IPS-18c (cell line): Measurements from ENCODE around the gene NRDC.

Experiments
- H3K4me3 ChIP-seq: 2 replicates; pipeline ENCODE4 v1.7.0; 2013; ENCODE audit warnings: low read depth, mild to moderate bottlenecking, low read length, moderate library complexity; ENCODE audit not compliant: insufficient read depth
- H3K9me3 ChIP-seq: one replicate; pipeline ENCODE4 v1.6.1; 2013; ENCODE audit warnings: mild to moderate bottlenecking, low read length, moderate library complexity; ENCODE audit not compliant: control insufficient read depth, insufficient read depth

NRDC gene

DNA sequence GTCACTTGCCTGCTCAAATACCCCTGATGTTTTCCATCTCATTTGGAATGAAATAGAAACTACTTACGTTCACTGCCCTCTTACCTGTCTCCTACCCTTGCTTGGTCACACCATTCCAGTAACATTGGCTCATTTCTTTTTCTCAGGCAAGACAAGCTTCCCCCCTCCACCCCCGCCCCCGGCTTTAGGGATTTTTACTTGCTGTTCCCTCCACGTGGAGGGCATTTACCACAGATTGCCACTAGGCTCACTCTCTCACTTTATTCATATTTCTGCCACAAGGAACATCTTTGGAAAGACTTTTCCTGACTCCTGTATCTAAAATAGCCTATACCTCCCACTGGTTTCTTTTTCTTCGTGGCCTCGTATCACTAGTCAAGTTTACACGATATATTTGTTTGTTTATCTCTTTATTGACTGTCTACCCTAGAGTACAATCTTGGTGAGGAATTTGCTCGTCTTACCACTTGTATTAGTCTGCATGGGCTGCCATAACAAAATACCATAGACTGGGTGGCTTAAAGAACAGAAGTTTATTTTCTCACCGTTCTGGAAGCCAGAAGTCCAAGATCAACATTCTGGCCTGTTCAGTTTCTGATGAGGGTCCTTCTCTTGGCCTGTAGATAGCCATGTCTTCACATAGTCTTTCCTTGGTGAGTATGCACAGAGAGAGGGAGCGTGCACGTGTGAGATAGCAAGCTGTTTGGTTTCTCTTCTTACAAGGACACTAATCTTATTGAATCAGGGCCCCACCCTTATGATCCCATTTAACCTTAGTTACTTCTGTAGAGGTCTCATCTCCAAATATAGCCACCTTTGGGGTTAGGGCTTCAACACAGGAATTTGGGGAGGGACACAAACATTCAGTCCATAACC lies 126.2 kb downstream of the NRDC start:
- no peaks in the 10 kb centered on the region for H3K9me3 ChIP-seq
- H3K4me3 ChIP-seq, result no peak overlapping the region

DNA sequence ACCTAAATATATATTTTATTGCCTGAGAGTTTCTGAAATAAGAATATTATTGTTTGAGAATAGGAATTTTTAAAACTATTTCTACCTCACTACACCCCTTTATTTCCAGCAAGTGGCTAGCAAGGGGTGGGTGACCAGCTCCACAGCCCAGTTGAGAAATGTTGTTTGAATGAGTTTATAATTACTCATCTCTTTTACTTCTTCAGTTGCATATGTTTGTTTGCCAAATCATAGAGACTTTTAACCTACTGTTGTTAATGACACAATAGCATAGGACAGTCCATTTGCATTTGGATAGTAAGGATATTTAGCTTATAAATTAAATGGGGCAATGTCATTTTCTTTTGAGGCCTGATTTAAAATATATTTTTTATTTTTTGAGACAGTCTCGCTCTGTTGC lies 127.8 kb downstream of the NRDC start:
- no peak overlapping the region for H3K4me3 ChIP-seq
- H3K9me3 ChIP-seq, result no peaks in the 10 kb centered on the region

- Histone ChIP-seq H3K4me3 (no peak overlapping the region), H3K9me3 (no peaks in the 10 kb centered on the region)
Observed at GRCh38 chr1:51750218-51750617, 128.3 kb downstream of the NRDC start.

DNA sequence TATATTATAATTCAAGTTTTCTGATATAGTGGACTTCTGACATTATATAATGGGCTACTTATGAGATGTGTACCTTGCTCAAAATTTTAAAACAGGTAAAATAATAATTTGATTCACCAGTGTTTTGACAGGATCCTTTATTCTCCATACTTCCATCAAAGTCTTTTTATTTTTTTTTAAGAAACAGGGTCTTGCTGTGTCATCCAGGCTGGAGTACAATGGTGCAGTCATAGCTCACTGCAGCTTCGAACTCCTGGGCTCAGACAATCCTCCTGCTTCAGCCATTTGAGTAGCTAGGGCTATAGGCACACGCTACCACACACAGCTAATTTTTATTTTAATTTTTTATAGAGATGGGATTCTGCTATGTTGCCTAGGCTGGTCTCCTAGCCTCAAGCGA lies 129.4 kb downstream of the NRDC start:
- H3K9me3 ChIP-seq, result no peaks in the 10 kb centered on the region
- no peak overlapping the region for H3K4me3 ChIP-seq

DNA sequence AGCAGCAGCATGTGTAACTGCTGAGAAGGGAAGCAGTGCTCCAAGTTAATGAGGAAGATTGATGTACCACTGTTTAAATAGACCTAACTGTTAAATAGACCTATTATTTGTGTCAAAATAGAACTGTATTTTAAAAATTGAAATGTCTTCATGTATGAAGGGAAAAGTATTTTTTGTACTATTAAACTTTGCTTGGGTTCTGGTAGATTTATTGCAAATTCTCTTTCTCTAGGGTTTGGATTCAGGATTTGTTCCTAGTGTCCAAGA lies 133.3 kb downstream of the NRDC start:
- Histone ChIP-seq H3K4me3 (no peak overlapping the region), H3K9me3 (no peaks in the 10 kb centered on the region)

DNA sequence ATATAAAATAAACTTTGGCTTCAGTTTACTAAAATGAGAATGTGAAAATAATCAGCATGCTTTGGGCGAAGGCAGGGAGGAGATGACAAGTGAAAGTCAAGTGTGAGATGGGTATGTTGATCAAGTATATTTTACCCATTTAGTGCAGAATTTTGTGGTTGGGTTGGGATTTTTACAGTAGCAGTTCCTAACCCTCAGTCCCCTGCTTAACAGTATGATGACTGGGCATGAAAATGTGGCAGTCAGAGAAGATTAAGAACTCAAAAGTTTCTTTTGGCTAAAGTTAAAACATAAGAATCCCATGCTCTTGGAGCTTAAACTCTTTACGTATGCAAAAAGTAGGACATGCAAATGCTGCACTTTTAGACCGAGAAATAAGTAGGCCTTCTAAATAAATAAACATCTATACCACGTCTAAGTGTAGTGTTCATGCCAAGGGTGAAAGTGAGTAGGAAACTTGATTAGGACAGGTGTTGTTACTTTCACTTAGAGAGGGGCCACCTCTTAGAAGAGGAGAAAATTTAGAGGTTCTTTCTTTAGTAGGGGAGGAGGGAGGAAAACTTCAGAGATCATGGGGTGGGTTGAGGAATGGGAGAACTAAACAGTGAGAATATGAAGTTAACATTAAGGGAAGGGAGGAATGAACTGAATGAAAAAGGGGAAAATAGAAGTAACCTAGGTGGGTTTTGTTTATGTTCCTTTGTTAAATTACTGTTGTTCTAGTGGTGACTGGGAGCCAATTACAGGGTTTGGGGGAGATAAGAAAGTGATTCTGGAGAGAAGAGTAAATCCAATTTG lies 133.8 kb downstream of the NRDC start:
- H3K9me3 ChIP-seq, result no peaks in the 10 kb centered on the region
- H3K4me3 ChIP-seq, result no peak overlapping the region

DNA sequence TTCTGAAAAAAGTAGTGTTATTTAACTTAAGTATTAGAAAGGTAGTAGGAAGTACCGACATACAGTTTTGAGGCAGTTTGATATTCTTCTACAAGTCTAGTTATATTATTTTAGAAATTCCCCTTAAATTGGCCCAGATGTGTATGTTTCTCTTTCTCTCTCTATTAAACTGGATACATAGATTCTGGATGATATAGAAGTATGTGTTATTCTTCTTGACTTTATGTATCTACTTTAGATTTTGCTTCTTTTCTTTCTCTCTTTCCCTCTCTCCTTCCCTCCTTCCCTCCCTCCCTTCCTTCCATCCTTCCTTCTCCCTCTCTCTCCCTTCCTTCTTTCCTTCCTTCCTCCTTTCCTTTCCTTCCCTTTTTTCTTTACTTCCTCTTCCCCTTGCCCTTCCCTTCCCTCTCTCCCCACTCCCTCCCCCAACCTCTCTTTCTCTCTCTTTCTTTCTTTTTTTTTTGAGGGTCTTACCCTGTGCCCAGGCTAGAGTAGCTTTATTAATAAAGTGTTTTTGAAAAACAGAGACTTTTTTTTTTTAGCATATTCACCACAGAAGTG lies 137.3 kb downstream of the NRDC start:
- no peaks in the 10 kb centered on the region for H3K9me3 ChIP-seq
- H3K4me3 ChIP-seq, result no peak overlapping the region

GRCh38 chr1:51740652-51741051 lies 137.9 kb downstream of the NRDC start:
- no peaks in the 10 kb centered on the region for H3K9me3 ChIP-seq
- no peak overlapping the region for H3K4me3 ChIP-seq
